ENCODE measurements around the gene ISM1.

Gene ISM1

DNA sequence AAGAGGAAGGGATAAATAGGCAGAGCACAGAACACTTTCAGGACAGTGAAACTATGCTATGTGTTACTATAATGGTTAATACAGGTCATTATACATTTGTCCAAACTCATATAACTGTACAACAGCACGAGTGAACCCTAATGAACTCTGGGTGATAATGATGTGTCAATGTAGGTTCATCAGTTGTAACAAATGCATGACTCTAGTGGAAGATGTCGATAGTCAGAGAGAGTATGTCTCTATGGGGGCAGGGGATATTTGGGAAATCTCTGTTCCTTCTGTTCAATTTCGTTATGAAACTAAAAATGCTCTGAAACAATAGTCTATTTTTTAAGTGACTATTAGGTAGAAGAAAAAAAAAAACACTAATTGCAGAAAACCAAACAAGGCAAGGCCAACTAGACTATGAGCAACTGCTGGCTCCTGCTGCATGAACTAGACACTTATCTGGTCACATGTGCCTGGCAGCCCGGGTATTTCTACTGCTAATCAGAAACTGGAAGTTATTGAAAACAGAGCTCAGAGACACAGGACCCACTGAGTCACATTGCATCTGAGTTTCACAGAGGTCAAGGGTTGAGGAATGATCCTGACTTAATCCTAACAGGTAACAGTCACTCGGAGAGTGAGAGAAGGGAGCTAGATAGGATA lies 97.9 kb downstream of the ISM1 start:
- no peak for ATAC-seq
- TF ChIP-seq, protein P1, sequence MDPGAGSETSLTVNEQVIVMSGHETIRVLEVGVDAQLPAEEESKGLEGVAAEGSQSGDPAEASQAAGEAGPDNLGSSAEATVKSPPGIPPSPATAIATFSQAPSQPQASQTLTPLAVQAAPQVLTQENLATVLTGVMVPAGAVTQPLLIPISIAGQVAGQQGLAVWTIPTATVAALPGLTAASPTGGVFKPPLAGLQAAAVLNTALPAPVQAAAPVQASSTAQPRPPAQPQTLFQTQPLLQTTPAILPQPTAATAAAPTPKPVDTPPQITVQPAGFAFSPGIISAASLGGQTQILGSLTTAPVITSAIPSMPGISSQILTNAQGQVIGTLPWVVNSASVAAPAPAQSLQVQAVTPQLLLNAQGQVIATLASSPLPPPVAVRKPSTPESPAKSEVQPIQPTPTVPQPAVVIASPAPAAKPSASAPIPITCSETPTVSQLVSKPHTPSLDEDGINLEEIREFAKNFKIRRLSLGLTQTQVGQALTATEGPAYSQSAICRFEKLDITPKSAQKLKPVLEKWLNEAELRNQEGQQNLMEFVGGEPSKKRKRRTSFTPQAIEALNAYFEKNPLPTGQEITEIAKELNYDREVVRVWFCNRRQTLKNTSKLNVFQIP (CRISPR knock-in tag; IDR thresholded peaks at IDR 0.05; ENCODE audit: borderline replicate concordance, low read depth) = no peak
- TF ChIP-seq BACH2 (CRISPR knock-in tag; IDR thresholded peaks at IDR 0.05; ENCODE audit: borderline replicate concordance) = no peak
- no peak for TF ChIP-seq ZNF565 (CRISPR knock-in tag; conservative IDR thresholded peaks at IDR 0.05; ENCODE audit: low read depth)
- TF ChIP-seq, protein P2, sequence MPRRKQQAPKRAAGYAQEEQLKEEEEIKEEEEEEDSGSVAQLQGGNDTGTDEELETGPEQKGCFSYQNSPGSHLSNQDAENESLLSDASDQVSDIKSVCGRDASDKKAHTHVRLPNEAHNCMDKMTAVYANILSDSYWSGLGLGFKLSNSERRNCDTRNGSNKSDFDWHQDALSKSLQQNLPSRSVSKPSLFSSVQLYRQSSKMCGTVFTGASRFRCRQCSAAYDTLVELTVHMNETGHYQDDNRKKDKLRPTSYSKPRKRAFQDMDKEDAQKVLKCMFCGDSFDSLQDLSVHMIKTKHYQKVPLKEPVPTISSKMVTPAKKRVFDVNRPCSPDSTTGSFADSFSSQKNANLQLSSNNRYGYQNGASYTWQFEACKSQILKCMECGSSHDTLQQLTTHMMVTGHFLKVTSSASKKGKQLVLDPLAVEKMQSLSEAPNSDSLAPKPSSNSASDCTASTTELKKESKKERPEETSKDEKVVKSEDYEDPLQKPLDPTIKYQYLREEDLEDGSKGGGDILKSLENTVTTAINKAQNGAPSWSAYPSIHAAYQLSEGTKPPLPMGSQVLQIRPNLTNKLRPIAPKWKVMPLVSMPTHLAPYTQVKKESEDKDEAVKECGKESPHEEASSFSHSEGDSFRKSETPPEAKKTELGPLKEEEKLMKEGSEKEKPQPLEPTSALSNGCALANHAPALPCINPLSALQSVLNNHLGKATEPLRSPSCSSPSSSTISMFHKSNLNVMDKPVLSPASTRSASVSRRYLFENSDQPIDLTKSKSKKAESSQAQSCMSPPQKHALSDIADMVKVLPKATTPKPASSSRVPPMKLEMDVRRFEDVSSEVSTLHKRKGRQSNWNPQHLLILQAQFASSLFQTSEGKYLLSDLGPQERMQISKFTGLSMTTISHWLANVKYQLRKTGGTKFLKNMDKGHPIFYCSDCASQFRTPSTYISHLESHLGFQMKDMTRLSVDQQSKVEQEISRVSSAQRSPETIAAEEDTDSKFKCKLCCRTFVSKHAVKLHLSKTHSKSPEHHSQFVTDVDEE (CRISPR knock-in tag; IDR thresholded peaks at IDR 0.05) = no peak
- TF ChIP-seq ZNF70 (CRISPR knock-in tag; IDR thresholded peaks at IDR 0.05) = no peak
- TF ChIP-seq RARB (CRISPR knock-in tag; IDR thresholded peaks at IDR 0.05) = no peak

DNA sequence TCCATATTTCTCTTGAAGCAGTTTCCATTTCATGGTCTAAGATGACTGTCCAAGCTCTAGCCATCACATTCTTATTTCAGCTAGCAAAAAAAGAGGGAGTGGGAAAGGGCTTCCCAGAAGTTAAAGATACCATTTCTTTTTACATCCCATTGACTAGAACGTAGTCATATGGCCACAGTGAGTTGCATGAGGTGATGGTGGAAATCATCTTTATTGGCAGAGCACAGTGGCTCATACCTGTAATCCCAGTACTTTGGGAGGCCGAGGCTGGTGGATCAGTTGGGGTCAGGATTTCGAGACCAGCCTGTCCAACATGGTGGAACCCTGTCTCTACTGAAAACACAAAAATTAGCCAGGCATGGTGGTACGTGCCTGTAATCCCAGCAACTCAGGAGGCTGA lies 99.6 kb downstream of the ISM1 start:
- TF ChIP-seq, protein P3, sequence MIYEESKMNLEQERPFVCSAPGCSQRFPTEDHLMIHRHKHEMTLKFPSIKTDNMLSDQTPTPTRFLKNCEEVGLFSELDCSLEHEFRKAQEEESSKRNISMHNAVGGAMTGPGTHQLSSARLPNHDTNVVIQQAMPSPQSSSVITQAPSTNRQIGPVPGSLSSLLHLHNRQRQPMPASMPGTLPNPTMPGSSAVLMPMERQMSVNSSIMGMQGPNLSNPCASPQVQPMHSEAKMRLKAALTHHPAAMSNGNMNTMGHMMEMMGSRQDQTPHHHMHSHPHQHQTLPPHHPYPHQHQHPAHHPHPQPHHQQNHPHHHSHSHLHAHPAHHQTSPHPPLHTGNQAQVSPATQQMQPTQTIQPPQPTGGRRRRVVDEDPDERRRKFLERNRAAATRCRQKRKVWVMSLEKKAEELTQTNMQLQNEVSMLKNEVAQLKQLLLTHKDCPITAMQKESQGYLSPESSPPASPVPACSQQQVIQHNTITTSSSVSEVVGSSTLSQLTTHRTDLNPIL (CRISPR knock-in tag; IDR thresholded peaks at IDR 0.05; ENCODE audit: low read depth) = no peak
- TF ChIP-seq ZNF70 (CRISPR knock-in tag; IDR thresholded peaks at IDR 0.05) = no peak
- no peak for ATAC-seq

DNA sequence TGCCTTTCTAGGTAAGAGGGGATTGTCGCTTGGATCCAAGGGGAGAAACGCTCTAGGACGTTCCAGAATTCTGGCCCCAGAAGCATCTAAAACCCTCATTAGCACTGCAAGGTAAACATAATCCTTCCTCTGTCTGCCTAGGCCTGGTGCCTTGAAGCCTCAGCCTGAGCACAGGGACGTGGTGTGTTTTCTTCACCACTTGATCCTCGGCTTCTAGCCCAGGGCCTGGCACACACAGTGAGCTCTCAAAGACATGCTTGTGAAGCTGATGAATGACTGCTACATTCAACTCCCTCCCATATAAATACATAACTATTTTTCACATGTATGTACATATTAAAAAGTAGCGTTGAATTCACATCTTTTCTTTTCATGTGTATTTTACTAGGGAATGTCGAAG lies 100.3 kb downstream of the ISM1 start:
- TF ChIP-seq, protein P4, sequence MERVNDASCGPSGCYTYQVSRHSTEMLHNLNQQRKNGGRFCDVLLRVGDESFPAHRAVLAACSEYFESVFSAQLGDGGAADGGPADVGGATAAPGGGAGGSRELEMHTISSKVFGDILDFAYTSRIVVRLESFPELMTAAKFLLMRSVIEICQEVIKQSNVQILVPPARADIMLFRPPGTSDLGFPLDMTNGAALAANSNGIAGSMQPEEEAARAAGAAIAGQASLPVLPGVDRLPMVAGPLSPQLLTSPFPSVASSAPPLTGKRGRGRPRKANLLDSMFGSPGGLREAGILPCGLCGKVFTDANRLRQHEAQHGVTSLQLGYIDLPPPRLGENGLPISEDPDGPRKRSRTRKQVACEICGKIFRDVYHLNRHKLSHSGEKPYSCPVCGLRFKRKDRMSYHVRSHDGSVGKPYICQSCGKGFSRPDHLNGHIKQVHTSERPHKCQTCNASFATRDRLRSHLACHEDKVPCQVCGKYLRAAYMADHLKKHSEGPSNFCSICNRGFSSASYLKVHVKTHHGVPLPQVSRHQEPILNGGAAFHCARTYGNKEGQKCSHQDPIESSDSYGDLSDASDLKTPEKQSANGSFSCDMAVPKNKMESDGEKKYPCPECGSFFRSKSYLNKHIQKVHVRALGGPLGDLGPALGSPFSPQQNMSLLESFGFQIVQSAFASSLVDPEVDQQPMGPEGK (CRISPR knock-in tag; IDR thresholded peaks at IDR 0.05; ENCODE audit: borderline replicate concordance) = no peak
- no peak for TF ChIP-seq RARB (CRISPR knock-in tag; IDR thresholded peaks at IDR 0.05)
- no peak for TF ChIP-seq TCF4 (CRISPR knock-in tag; IDR thresholded peaks at IDR 0.05; ENCODE audit: borderline replicate concordance)
- no peak for TF ChIP-seq PPARA (CRISPR knock-in tag; IDR thresholded peaks at IDR 0.05; ENCODE audit: borderline replicate concordance)
- no peak for ATAC-seq

DNA sequence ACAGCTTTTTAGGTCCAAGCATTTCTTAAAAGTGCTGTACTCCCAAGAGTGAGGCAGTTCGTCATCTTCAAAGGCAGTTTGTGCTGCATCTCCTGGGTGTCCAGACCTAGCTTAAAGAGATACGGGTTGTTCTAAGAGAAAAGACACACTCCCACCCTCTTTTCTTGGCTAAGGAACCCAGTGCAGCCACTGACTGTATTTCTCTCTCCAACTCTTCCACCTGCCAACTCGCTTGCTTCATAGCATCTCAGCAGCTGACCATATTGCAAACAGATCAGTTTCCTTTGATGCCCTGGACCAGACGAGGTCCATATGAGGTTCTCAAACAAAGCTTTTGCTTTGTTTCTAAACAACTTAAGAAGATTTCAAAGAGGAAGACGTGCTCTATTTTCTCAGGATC lies 101.1 kb downstream of the ISM1 start:
- ATAC-seq = no peak
- TF ChIP-seq ZC3H10 (CRISPR knock-in tag; IDR thresholded peaks at IDR 0.05) (no peak), CSDC2 (CRISPR knock-in tag; IDR thresholded peaks at IDR 0.05) (no peak), ISL1 (CRISPR knock-in tag; IDR thresholded peaks at IDR 0.05) (no peak), ZNF70 (CRISPR knock-in tag; IDR thresholded peaks at IDR 0.05) (no peak), RARB (CRISPR knock-in tag; IDR thresholded peaks at IDR 0.05) (no peak), ESRRG (CRISPR knock-in tag; IDR thresholded peaks at IDR 0.05) (no peak), ZFP3 (CRISPR knock-in tag; IDR thresholded peaks at IDR 0.05) (no peak), ZFP30 (CRISPR knock-in tag; IDR thresholded peaks at IDR 0.05) (no peak), ZNF8 (CRISPR knock-in tag; IDR thresholded peaks at IDR 0.05) (no peak)
- TF ChIP-seq, protein P4 (CRISPR knock-in tag; IDR thresholded peaks at IDR 0.05; ENCODE audit: borderline replicate concordance) = no peak
- TF ChIP-seq, protein P3 (CRISPR knock-in tag; IDR thresholded peaks at IDR 0.05; ENCODE audit: low read depth) = no peak
- TF ChIP-seq, protein P2 (CRISPR knock-in tag; IDR thresholded peaks at IDR 0.05) = no peak
